Upper lobe of left lung (tissue), 6 donors: Measurements from ENCODE around the gene DNAJC8. TPM values are rescaled to one million over a fixed set of nuclear protein-coding genes. Genes with fewer than 3 reads are reported as not detected.

ENCODE experiments used
- ATAC-seq, 2 donors: fragments of 200-7000 bp; cut with Tn5 transposase; one replicate each; pipeline ENCODE4 v1.9.1; 2022; ENCODE audit warnings: mild to moderate bottlenecking in 2 of 2, moderate library complexity in 2 of 2; ENCODE audit not compliant: low FRiP score in 2 of 2
- DNase-seq, 2 donors: peaks; one replicate each; pipeline ENCODE4 v3.0.0-alpha.2; 2019 to 2020
- H3K27ac ChIP-seq, 4 donors: fragments of 200-600 bp; sonication (generic); one replicate each; pipeline ENCODE4 v1.5.1; 2016 to 2019
- H3K27me3 ChIP-seq, 4 donors: fragments of 200-600 bp; sonication (generic); one replicate each; pipeline ENCODE4 v1.5.1; 2017 to 2019
- H3K36me3 ChIP-seq, 4 donors: fragments of 200-600 bp; sonication (generic); one replicate each; pipeline ENCODE4 v1.5.1; 2016 to 2019
- H3K4me1 ChIP-seq, 4 donors: fragments of 200-600 bp; sonication (generic); one replicate each; pipeline ENCODE4 v1.5.1; 2018 to 2019
- H3K4me3 ChIP-seq, 4 donors: fragments of 200-600 bp; sonication (generic); one replicate each; pipeline ENCODE4 v1.5.1; 2017 to 2019; ENCODE audit warnings: mild to moderate bottlenecking in 2 of 4, moderate library complexity in 1 of 4
- H3K9me3 ChIP-seq, 4 donors: fragments of 200-600 bp; sonication (generic); one replicate each; pipeline ENCODE4 v1.5.1; 2018 to 2019
- CTCF ChIP-seq, 6 experiments: fragments of 450-650 bp in 4 of 6; fragments of 200-600 bp in 2 of 6; sonication (generic) in 2 of 6; IDR thresholded peaks; one replicate each; pipeline ENCODE4 v1.5.1; 2016 to 2019; ENCODE audit warnings: antibody characterized with exemption in 6 of 6
- EP300 ChIP-seq, 4 donors: sonication (generic); formaldehyde crosslinking; IDR thresholded peaks; one replicate each; pipeline ENCODE4 v1.5.1; 2017; ENCODE audit warnings: antibody characterized with exemption in 4 of 4, control low read depth in 2 of 4
- POLR2A ChIP-seq, 4 donors: fragments of 450-650 bp; IDR thresholded peaks; one replicate each; pipeline ENCODE4 v1.5.1; 2016 to 2017; ENCODE audit warnings: antibody characterized with exemption in 4 of 4, mild to moderate bottlenecking in 2 of 4
- POLR2AphosphoS5 ChIP-seq, 2 donors: sonication (generic); formaldehyde crosslinking; IDR thresholded peaks; one replicate each; pipeline ENCODE4 v1.5.1; 2017; ENCODE audit warnings: antibody characterized with exemption in 2 of 2
- WGBS, 2 donors: methylation state at CpG; one replicate each; pipeline ENCODE4 v1.1.5; 2017 to 2018; 5-methylcytosine and 5-hydroxymethylcytosine counted together
- total RNA-seq, 6 donors: library from RNA; depleted of rRNA in 4 of 6; stranded (reverse); fragments of >200 nt in 4 of 6; gene quantifications; one replicate each; pipeline versions ENCODE4 v1.1.0 to v1.2.1, GENCODE V29; 2016 to 2021
- donor health status: DM: no; HTN: no; CAD: no; lungs with moderate emphysema.
- donor health status: DM: no; HTN: yes; CAD: no; lungs with severe emphysema.

Gene DNAJC8
- total RNA-seq, 6 donors from 2014 or later = 50.0 to 107 (median 73.5) TPM

GRCh38 chr1:28248273-28249012 is 15.6 kb upstream of the DNAJC8 start:
- ATAC-seq (peak; percentile 86 to 90), DNase-seq (peak in 1 of 2 donors; percentile 89)
- Histone ChIP-seq H3K27ac (peak overlapping the region; percentile 78 to 91 (median 87)), H3K27me3 (no peaks in the 10 kb centered on the region), H3K36me3 (no peaks in the 10 kb centered on the region), H3K9me3 (no peaks in the 10 kb centered on the region), H3K4me1 (peaks cover 28 to 61% (median 49%) of the 10 kb centered on the region in 4 donors), H3K4me3 (peak overlapping the region in 2 of 4 donors; percentile 4 to 33)
- TF ChIP-seq CTCF (IDR thresholded peaks at IDR 0.05) = peak; percentile 81 to 90 (median 84)
- TF ChIP-seq POLR2A (IDR thresholded peaks at IDR 0.05) = no peak
- 2 to 6% methylated on average over 10 to 12 of the region's 12 CpGs for WGBS, 2 donors

- Histone ChIP-seq H3K36me3 (no peaks in the 10 kb centered on the region), H3K9me3 (no peaks in the 10 kb centered on the region), H3K27ac (peak overlapping the region; percentile 78 to 91 (median 87)), H3K4me1 (peaks cover 28 to 65% (median 49%) of the 10 kb centered on the region in 4 donors), H3K27me3 (no peaks in the 10 kb centered on the region), H3K4me3 (peak overlapping the region in 3 of 4 donors; percentile 31 to 67 (median 52))
- TF ChIP-seq EP300 (IDR thresholded peaks at IDR 0.05) (no peak), POLR2A (IDR thresholded peaks at IDR 0.05) (no peak), POLR2AphosphoS5 (IDR thresholded peaks at IDR 0.05) (no peak), CTCF (IDR thresholded peaks at IDR 0.05) (no peak)
- 48 to 59% methylated on average over 11 of the region's 11 CpGs for WGBS, 2 donors
- DNase-seq (no peak), ATAC-seq (no peak)
Observed at GRCh38 chr1:28247612-28248272, 14.9 kb upstream of the DNAJC8 start.

- H3K27ac ChIP-seq = peak overlapping the region; percentile 80 to 91 (median 87)
- 4 to 16% methylated on average over 11 of the region's 11 CpGs for WGBS, 2 donors
- peaks cover 28 to 64% (median 48%) of the 10 kb centered on the region in 4 donors for H3K4me1 ChIP-seq
- TF ChIP-seq CTCF (IDR thresholded peaks at IDR 0.05) (no peak), EP300 (IDR thresholded peaks at IDR 0.05) (no peak), POLR2AphosphoS5 (IDR thresholded peaks at IDR 0.05) (peak in 1 of 2 donors; percentile 60), POLR2A (IDR thresholded peaks at IDR 0.05) (no peak)
- H3K4me3 ChIP-seq = peak overlapping the region; percentile 32 to 72 (median 60)
- DNase-seq (no peak), ATAC-seq (no peak)
- no peaks in the 10 kb centered on the region for H3K36me3 ChIP-seq
- no peaks in the 10 kb centered on the region for H3K9me3 ChIP-seq
- no peaks in the 10 kb centered on the region for H3K27me3 ChIP-seq
Observed at GRCh38 chr1:28246427-28246832, 13.6 kb upstream of the DNAJC8 start.

GRCh38 chr1:28244549-28245251 is 11.9 kb upstream of the DNAJC8 start:
- Histone ChIP-seq H3K36me3 (peaks cover 0 to 4% (median 0%) of the 10 kb centered on the region in 4 donors), H3K4me3 (no peak overlapping the region), H3K27me3 (no peaks in the 10 kb centered on the region), H3K27ac (peak overlapping the region in 1 of 4 donors; percentile 54), H3K4me1 (peaks cover 23 to 47% (median 37%) of the 10 kb centered on the region in 4 donors), H3K9me3 (no peaks in the 10 kb centered on the region)
- 78 to 79% methylated on average over 11 to 13 of the region's 13 CpGs for WGBS, 2 donors
- DNase-seq = no peak
- TF ChIP-seq CTCF (IDR thresholded peaks at IDR 0.05) (no peak), POLR2AphosphoS5 (IDR thresholded peaks at IDR 0.05) (no peak), POLR2A (IDR thresholded peaks at IDR 0.05) (no peak), EP300 (IDR thresholded peaks at IDR 0.05) (no peak)
- no peak for ATAC-seq
